ENCODE measurements around the gene WFDC2.

DNA sequence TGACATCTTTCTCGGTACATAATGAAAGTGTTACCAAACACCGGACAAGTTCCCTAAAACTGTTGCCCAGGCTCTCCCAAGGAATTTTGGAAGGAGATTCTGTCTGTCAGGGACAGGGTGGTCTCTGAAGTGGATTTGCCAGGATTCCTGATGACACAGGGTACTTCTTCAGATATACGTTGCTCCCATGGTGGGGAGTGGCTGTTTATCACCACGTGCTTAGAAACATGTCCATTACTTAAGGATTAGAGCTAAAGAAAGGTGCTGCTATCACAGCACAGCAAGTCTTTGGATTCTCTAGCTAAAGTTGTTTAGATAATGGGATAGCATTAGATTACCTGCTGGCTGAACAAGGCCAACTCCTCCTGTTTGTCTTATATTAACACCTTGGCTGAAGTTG, 39.5 kb downstream of the WFDC2 start:
- no peak for TF ChIP-seq ZNF785 (tag by site-specific recombination; IDR thresholded peaks at IDR 0.05)
- TF ChIP-seq CTCF (tag by site-specific recombination; IDR thresholded peaks at IDR 0.05), result no peak
- TF ChIP-seq, protein P1, sequence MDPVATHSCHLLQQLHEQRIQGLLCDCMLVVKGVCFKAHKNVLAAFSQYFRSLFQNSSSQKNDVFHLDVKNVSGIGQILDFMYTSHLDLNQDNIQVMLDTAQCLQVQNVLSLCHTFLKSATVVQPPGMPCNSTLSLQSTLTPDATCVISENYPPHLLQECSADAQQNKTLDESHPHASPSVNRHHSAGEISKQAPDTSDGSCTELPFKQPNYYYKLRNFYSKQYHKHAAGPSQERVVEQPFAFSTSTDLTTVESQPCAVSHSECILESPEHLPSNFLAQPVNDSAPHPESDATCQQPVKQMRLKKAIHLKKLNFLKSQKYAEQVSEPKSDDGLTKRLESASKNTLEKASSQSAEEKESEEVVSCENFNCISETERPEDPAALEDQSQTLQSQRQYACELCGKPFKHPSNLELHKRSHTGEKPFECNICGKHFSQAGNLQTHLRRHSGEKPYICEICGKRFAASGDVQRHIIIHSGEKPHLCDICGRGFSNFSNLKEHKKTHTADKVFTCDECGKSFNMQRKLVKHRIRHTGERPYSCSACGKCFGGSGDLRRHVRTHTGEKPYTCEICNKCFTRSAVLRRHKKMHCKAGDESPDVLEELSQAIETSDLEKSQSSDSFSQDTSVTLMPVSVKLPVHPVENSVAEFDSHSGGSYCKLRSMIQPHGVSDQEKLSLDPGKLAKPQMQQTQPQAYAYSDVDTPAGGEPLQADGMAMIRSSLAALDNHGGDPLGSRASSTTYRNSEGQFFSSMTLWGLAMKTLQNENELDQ (tag by site-specific recombination; IDR thresholded peaks at IDR 0.05; ENCODE audit: low read depth), result no peak
- TF ChIP-seq KLF10 (tag by site-specific recombination; IDR thresholded peaks at IDR 0.05), result no peak
- no peak for TF ChIP-seq ZNF560 (tag by site-specific recombination; IDR thresholded peaks at IDR 0.05; ENCODE audit: borderline replicate concordance)
- TF ChIP-seq ZNF23 (tag by site-specific recombination; IDR thresholded peaks at IDR 0.05; ENCODE audit: borderline replicate concordance), result no peak
- no peak for TF ChIP-seq ZNF302 (tag by site-specific recombination; IDR thresholded peaks at IDR 0.05; ENCODE audit: low read depth)
- no peak for TF ChIP-seq ZNF830 (tag by site-specific recombination; IDR thresholded peaks at IDR 0.05; ENCODE audit: low read depth)
- no peak for TF ChIP-seq TCF7L2 (IDR thresholded peaks at IDR 0.05; ENCODE audit: borderline replicate concordance, low read depth, low read length)
- no peak for TF ChIP-seq SALL2 (tag by site-specific recombination; IDR thresholded peaks at IDR 0.05; ENCODE audit: borderline replicate concordance)
- no peak for TF ChIP-seq ZNF629 (tag by site-specific recombination; IDR thresholded peaks at IDR 0.05)
- no peak for TF ChIP-seq ZNF521 (tag by site-specific recombination; IDR thresholded peaks at IDR 0.05)
- TF ChIP-seq ZFP41 (tag by site-specific recombination; IDR thresholded peaks at IDR 0.05; ENCODE audit: borderline replicate concordance), result no peak
- TF ChIP-seq, protein P2, sequence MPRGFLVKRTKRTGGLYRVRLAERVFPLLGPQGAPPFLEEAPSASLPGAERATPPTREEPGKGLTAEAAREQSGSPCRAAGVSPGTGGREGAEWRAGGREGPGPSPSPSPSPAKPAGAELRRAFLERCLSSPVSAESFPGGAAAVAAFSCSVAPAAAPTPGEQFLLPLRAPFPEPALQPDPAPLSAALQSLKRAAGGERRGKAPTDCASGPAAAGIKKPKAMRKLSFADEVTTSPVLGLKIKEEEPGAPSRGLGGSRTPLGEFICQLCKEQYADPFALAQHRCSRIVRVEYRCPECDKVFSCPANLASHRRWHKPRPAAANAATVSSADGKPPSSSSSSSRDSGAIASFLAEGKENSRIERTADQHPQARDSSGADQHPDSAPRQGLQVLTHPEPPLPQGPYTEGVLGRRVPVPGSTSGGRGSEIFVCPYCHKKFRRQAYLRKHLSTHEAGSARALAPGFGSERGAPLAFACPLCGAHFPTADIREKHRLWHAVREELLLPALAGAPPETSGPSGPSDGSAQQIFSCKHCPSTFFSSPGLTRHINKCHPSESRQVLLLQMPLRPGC (tag by site-specific recombination; IDR thresholded peaks at IDR 0.05), result no peak
